Naive thymus-derived CD4-positive, alpha-beta T cell (primary cell): Measurements from ENCODE around the gene FAAP100. TPM values are rescaled to one million over a fixed set of nuclear protein-coding genes. Genes with fewer than 3 reads are reported as not detected.

Experiments
- ATAC-seq: fragments of 150-1000 bp; cut with Tn5 transposase; 2 replicates; pipeline ENCODE4 v1.10.0; 2021; ENCODE audit warnings: mild to moderate bottlenecking, moderate library complexity
- CTCF ChIA-PET: fragments of 350-600 bp; sonication (Branson Sonifier 250); formaldehyde crosslinking; loops from one replicate; lab custom pipeline; 2021; ENCODE audit warnings: antibody characterized with exemption; lab: Charles Lee
- POLR2A ChIA-PET: fragments of 350-600 bp; sonication (Branson Sonifier 250); formaldehyde crosslinking; loops from one replicate; lab custom pipeline; 2021; ENCODE audit warnings: antibody characterized with exemption, inconsistent platforms; lab: Charles Lee
- DNase-seq, 9 donors: peaks; one replicate each; pipeline versions ENCODE4 v3.0.0 to v3.0.0-alpha.2; 2020 to 2022; ENCODE audit warnings: mixed read lengths in 1 of 9
- H3K27ac ChIP-seq: one replicate; pipeline ENCODE4 v1.7.0; 2013; ENCODE audit warnings: mild to moderate bottlenecking, low read depth, low read length, moderate library complexity
- H3K27me3 ChIP-seq, 2 donors: one replicate each; pipeline ENCODE4 v1.7.0; 2013; ENCODE audit warnings: low read length in 2 of 2, mild to moderate bottlenecking in 2 of 2, moderate library complexity in 2 of 2; ENCODE audit not compliant: control insufficient read depth in 2 of 2, insufficient read depth in 2 of 2
- H3K36me3 ChIP-seq, 3 experiments: 1 replicate in 2 of 3; 2 replicates in 1 of 3; pipeline ENCODE4 v1.7.0; 2013; ENCODE audit warnings: low read length in 3 of 3, mild to moderate bottlenecking in 3 of 3, moderate library complexity in 1 of 3; ENCODE audit not compliant: insufficient read depth in 3 of 3, control insufficient read depth in 2 of 3
- H3K4me1 ChIP-seq, 2 donors: one replicate each; pipeline ENCODE4 v1.7.0; 2013; ENCODE audit warnings: low read length in 2 of 2, mild to moderate bottlenecking in 2 of 2, moderate library complexity in 1 of 2; ENCODE audit not compliant: control insufficient read depth in 2 of 2, insufficient read depth in 2 of 2
- H3K4me3 ChIP-seq: 2 replicates; pipeline ENCODE4 v1.7.0; 2013; ENCODE audit warnings: mild to moderate bottlenecking, low read length
- H3K9me3 ChIP-seq, 3 experiments: 1 replicate in 2 of 3; 2 replicates in 1 of 3; pipeline ENCODE4 v1.7.0; 2013; ENCODE audit warnings: low read length in 3 of 3; ENCODE audit not compliant: control insufficient read depth in 2 of 3
- H3K27ac Mint-ChIP-seq, 9 donors: one replicate each; pipeline ENCODE4 v1.8.0; 2020 to 2022; ENCODE audit warnings: mixed read lengths in 9 of 9, mild to moderate bottlenecking in 8 of 9, moderate library complexity in 5 of 9, inconsistent platforms in 2 of 9
- H3K27me3 Mint-ChIP-seq, 5 donors: one replicate each; pipeline ENCODE4 v1.8.0; 2021 to 2022; ENCODE audit warnings: mixed read lengths in 5 of 5, mild to moderate bottlenecking in 1 of 5
- H3K36me3 Mint-ChIP-seq, 5 donors: one replicate each; pipeline ENCODE4 v1.8.0; 2020 to 2022; ENCODE audit warnings: mixed read lengths in 5 of 5, mild to moderate bottlenecking in 3 of 5, inconsistent platforms in 1 of 5
- H3K4me1 Mint-ChIP-seq, 7 donors: one replicate each; pipeline ENCODE4 v1.8.0; 2020 to 2022; ENCODE audit warnings: mixed read lengths in 7 of 7, mild to moderate bottlenecking in 3 of 7, inconsistent platforms in 1 of 7
- H3K4me3 Mint-ChIP-seq, 10 donors: one replicate each; pipeline ENCODE4 v1.8.0; 2020 to 2022; ENCODE audit warnings: mild to moderate bottlenecking in 10 of 10, mixed read lengths in 10 of 10, moderate library complexity in 6 of 10, inconsistent platforms in 2 of 10
- H3K9me3 Mint-ChIP-seq, 11 donors: one replicate each; pipeline ENCODE4 v1.8.0; 2020 to 2022; ENCODE audit warnings: mixed read lengths in 11 of 11, mild to moderate bottlenecking in 4 of 11, inconsistent platforms in 1 of 11, moderate library complexity in 1 of 11
- intact Hi-C, 2 donors: fragments of 100-400 bp; cut with micrococcal nuclease; formaldehyde crosslinking; loops; one replicate each; pipeline ENCODE4 v1.15.1; 2023
- polyA plus RNA-seq, 2 donors: library from polyadenylated mRNA; unstranded; fragments of 300-500 nt; fragmentation: Illumina TruSeq; gene quantifications; one replicate each; pipeline ENCODE4 v1.2.3, GENCODE V29; 2021
- total RNA-seq, 6 experiments: library from RNA in 5 of 6; stranded (reverse) in 5 of 6; gene quantifications; 1 replicate in 5 of 6; 2 replicates in 1 of 6; pipeline ENCODE4 v1.2.3 and lab custom pipeline; 2021 to 2026

Gene FAAP100
- total RNA-seq (10 to 100 TPM; 28.8 to 57.0 (median 43.6) TPM), polyA plus RNA-seq (10 to 100 TPM in 1 of 2 donors, 1 to 10 TPM in 1; 9.0 to 20.1 TPM), total RNA-seq (lab: John Stamatoyannopoulos, UW) (53.4 reads per million, percentile 73 among the genes with 10 or more reads in this experiment)

GRCh38 chr17:81552244-81553017 is at the start of gene FAAP100:
Gene FAAP100 (minus strand): TSS chr17:81552353. CDS start chr17:81552330, 23 bp downstream.
- ATAC-seq (peak; percentile 86), DNase-seq (peak; percentile 73 to 92 (median 86))
- no peaks in the 10 kb centered on the region for H3K9me3 ChIP-seq
- no peaks in the 10 kb centered on the region for H3K27me3 ChIP-seq
- Mint-ChIP-seq H3K27me3 (no peaks in the 10 kb centered on the region), H3K4me1 (peaks cover 16 to 41% (median 36%) of the 10 kb centered on the region in 7 donors), H3K27ac (peak within 1 kb of the TSS; percentile 69 to 95 (median 92)), H3K9me3 (no peaks in the 10 kb centered on the region), H3K36me3 (peaks cover 0 to 12% (median 8%) of the 10 kb centered on the region in 5 donors), H3K4me3 (peak within 1 kb of the TSS; percentile 88 to 93 (median 90))
- peak within 1 kb of the TSS; percentile 95 for H3K27ac ChIP-seq
- CTCF ChIA-PET = interaction anchor here (0.7 to 1.6 kb wide), 5 partner anchors 14 to 300 kb away, joined by 3 to 7 read pairs (median 4); no protein-coding TSS in a partner anchor
- H3K36me3 ChIP-seq = peaks cover 0 to 27% (median 6%) of the 10 kb centered on the region in 3 experiments
- peaks cover 17% of the 10 kb centered on the region in 2 donors for H3K4me1 ChIP-seq
- POLR2A ChIA-PET = interaction anchor here (0.8 to 6.0 kb wide), 12 partner anchors 10 to 906 kb away, joined by 3 to 65 read pairs (median 6); partner anchors contain the start of genes ACTG1, NARF and SLC38A10
- peak within 1 kb of the TSS; percentile 77 for H3K4me3 ChIP-seq
- intact Hi-C loops = loop anchor here (1.0 to 10.0 kb wide), 20 partner anchors 33 to 1290 kb away; partner anchors contain the start of genes ACTG1 (in 2 of the 2), MRPL12 (in 2 of the 2), SLC38A10 (in 2 of the 2) and ARL16 (in 1 of the 2)

GRCh38 chr17:81601525-81602120 is 49.5 kb upstream of the FAAP100 start:
- no peaks in the 10 kb centered on the region for H3K9me3 ChIP-seq
- peak in 8 of 9 donors; percentile 30 to 69 (median 60) for DNase-seq
- POLR2A ChIA-PET = interaction anchor here (0.9 to 1.6 kb wide), 4 partner anchors 49 to 117 kb away, joined by 3 to 6 read pairs (median 4); partner anchors contain the start of gene FAAP100
- no peaks in the 10 kb centered on the region for H3K27me3 Mint-ChIP-seq
- H3K36me3 ChIP-seq = peaks cover 9 to 57% (median 11%) of the 10 kb centered on the region in 3 experiments
- peak overlapping the region in 3 of 9 donors; percentile 1 to 48 (median 25) for H3K27ac Mint-ChIP-seq
- H3K4me1 ChIP-seq = peaks cover 0 to 6% of the 10 kb centered on the region in 2 donors
- no peaks in the 10 kb centered on the region for H3K27me3 ChIP-seq
- no peak overlapping the region for H3K27ac ChIP-seq
- intact Hi-C loops = loop anchor here (1.0 to 5.0 kb wide), 7 partner anchors 48 to 459 kb away; partner anchors contain the start of gene FAAP100 (in 1 of the 2)
- CTCF ChIA-PET = interaction anchor here (0.5 to 2.7 kb wide), 11 partner anchors 13 to 351 kb away, joined by 3 to 18 read pairs (median 4); partner anchors contain the start of gene FAAP100
- peak; percentile 92 for ATAC-seq
- peaks cover 5 to 34% (median 13%) of the 10 kb centered on the region in 5 donors for H3K36me3 Mint-ChIP-seq
- peaks cover 2 to 14% (median 9%) of the 10 kb centered on the region in 7 donors for H3K4me1 Mint-ChIP-seq
- H3K4me3 Mint-ChIP-seq = no peak overlapping the region
- no peaks in the 10 kb centered on the region for H3K9me3 Mint-ChIP-seq
- H3K4me3 ChIP-seq = no peak overlapping the region

GRCh38 chr17:81599719-81600486 is 47.8 kb upstream of the FAAP100 start:
- ATAC-seq = no peak
- H3K36me3 Mint-ChIP-seq = peaks cover 5 to 27% (median 13%) of the 10 kb centered on the region in 5 donors
- ChIA-PET POLR2A (interaction anchor here (0.7 to 1.6 kb wide), 3 partner anchors 47 to 89 kb away, joined by 3 to 6 read pairs (median 5); partner anchors contain the start of gene FAAP100), CTCF (interaction anchor here (0.6 to 2.7 kb wide), 4 partner anchors 81 to 460 kb away, joined by 3 to 18 read pairs (median 5); no protein-coding TSS in a partner anchor)
- H3K27ac Mint-ChIP-seq = peak overlapping the region in 1 of 9 donors; percentile 36
- no peak overlapping the region for H3K4me3 Mint-ChIP-seq
- intact Hi-C loops = loop anchor here (2.0 to 5.0 kb wide), 4 partner anchors 47 to 458 kb away; partner anchors contain the start of gene FAAP100 (in 1 of the 2)
- Histone ChIP-seq H3K36me3 (peaks cover 7 to 61% (median 16%) of the 10 kb centered on the region in 3 experiments), H3K27ac (no peak overlapping the region), H3K4me3 (no peak overlapping the region), H3K27me3 (no peaks in the 10 kb centered on the region), H3K9me3 (no peaks in the 10 kb centered on the region), H3K4me1 (peaks cover 0 to 6% of the 10 kb centered on the region in 2 donors)
- H3K27me3 Mint-ChIP-seq = no peaks in the 10 kb centered on the region
- no peaks in the 10 kb centered on the region for H3K9me3 Mint-ChIP-seq
- DNase-seq = no peak
- H3K4me1 Mint-ChIP-seq = peaks cover 2 to 14% (median 9%) of the 10 kb centered on the region in 7 donors

GRCh38 chr17:81593105-81593871 is 41.1 kb upstream of the FAAP100 start:
- peaks cover 17 to 81% (median 21%) of the 10 kb centered on the region in 3 experiments for H3K36me3 ChIP-seq
- no peaks in the 10 kb centered on the region for H3K9me3 Mint-ChIP-seq
- no peaks in the 10 kb centered on the region for H3K27me3 ChIP-seq
- CTCF ChIA-PET = no interaction called here
- DNase-seq (no peak), ATAC-seq (no peak)
- H3K4me3 Mint-ChIP-seq = no peak overlapping the region
- H3K27ac ChIP-seq = no peak overlapping the region
- peaks cover 0 to 42% (median 18%) of the 10 kb centered on the region in 5 donors for H3K36me3 Mint-ChIP-seq
- no peaks in the 10 kb centered on the region for H3K27me3 Mint-ChIP-seq
- intact Hi-C loops = no loop called here
- H3K4me1 Mint-ChIP-seq = peaks cover 0 to 3% (median 0%) of the 10 kb centered on the region in 7 donors
- no peak overlapping the region for H3K4me3 ChIP-seq
- H3K9me3 ChIP-seq = no peaks in the 10 kb centered on the region
- H3K27ac Mint-ChIP-seq = peak overlapping the region in 2 of 9 donors; percentile 23 to 51
- no peaks in the 10 kb centered on the region for H3K4me1 ChIP-seq
- POLR2A ChIA-PET = no interaction called here

- Mint-ChIP-seq H3K36me3 (peaks cover 0 to 46% (median 18%) of the 10 kb centered on the region in 5 donors), H3K4me3 (no peak overlapping the region), H3K27ac (no peak overlapping the region), H3K4me1 (peaks cover 0 to 3% (median 0%) of the 10 kb centered on the region in 7 donors), H3K27me3 (no peaks in the 10 kb centered on the region), H3K9me3 (no peaks in the 10 kb centered on the region)
- POLR2A ChIA-PET = no interaction called here
- H3K9me3 ChIP-seq = no peaks in the 10 kb centered on the region
- H3K27ac ChIP-seq = no peak overlapping the region
- DNase-seq (no peak), ATAC-seq (no peak)
- no peaks in the 10 kb centered on the region for H3K4me1 ChIP-seq
- intact Hi-C loops = no loop called here
- CTCF ChIA-PET = no interaction called here
- no peak overlapping the region for H3K4me3 ChIP-seq
- H3K27me3 ChIP-seq = no peaks in the 10 kb centered on the region
- H3K36me3 ChIP-seq = peaks cover 17 to 82% (median 21%) of the 10 kb centered on the region in 3 experiments
These were observed 39.8 kb upstream of the FAAP100 start for GRCh38 chr17:81591971-81592370.
